GM23338 (cell line): ENCODE results near the gene TENM4. TPM values are rescaled to one million over a fixed set of nuclear protein-coding genes. Genes with fewer than 3 reads are reported as not detected.

Source experiments
- ATAC-seq: fragments of 200-7000 bp; cut with Tn5 transposase; 3 replicates; pipeline ENCODE4 v1.9.1; 2020
- DNase-seq: peaks from one replicate; pipeline ENCODE4 v3.0.0-alpha.2; 2015; ENCODE audit warnings: low spot score
- H2AFZ ChIP-seq: fragments of 200-600 bp; sonication (generic); 2 replicates; pipeline ENCODE4 v1.8.0; 2016; ENCODE audit warnings: antibody characterized with exemption, mild to moderate bottlenecking, moderate library complexity
- H3F3A ChIP-seq: fragments of 200-600 bp; sonication (generic); replicated peaks from 2 replicates; pipeline ENCODE4 v1.8.0; 2017; ENCODE audit warnings: antibody characterized with exemption, mixed run types, low read depth
- H3K27ac ChIP-seq: fragments of 200-600 bp; sonication (generic); 2 replicates; pipeline ENCODE4 v1.6.1; 2016; ENCODE audit warnings: low read depth
- H3K27me3 ChIP-seq: fragments of 200-600 bp; sonication (generic); 2 replicates; pipeline ENCODE4 v1.8.0; 2016; ENCODE audit warnings: mild to moderate bottlenecking, mixed run types, moderate library complexity; ENCODE audit not compliant: insufficient read depth
- H3K36me3 ChIP-seq: fragments of 200-600 bp; sonication (generic); 2 replicates; pipeline ENCODE4 v1.8.0; 2016; ENCODE audit warnings: mild to moderate bottlenecking; ENCODE audit not compliant: insufficient read depth
- H3K4me1 ChIP-seq: fragments of 200-600 bp; sonication (generic); 2 replicates; pipeline ENCODE4 v1.8.0; 2016; ENCODE audit warnings: mild to moderate bottlenecking, moderate library complexity; ENCODE audit not compliant: insufficient read depth
- H3K4me2 ChIP-seq: fragments of 200-600 bp; sonication (generic); 2 replicates; pipeline ENCODE4 v1.7.1; 2017; ENCODE audit warnings: mixed run types
- H3K4me3 ChIP-seq: fragments of 200-600 bp; sonication (generic); 2 replicates; pipeline ENCODE4 v1.6.1; 2016; ENCODE audit warnings: mixed run types
- H3K79me2 ChIP-seq: fragments of 200-600 bp; sonication (generic); replicated peaks from 2 replicates; pipeline ENCODE4 v1.8.0; 2017; ENCODE audit warnings: mild to moderate bottlenecking; ENCODE audit not compliant: insufficient read depth
- H3K9me2 ChIP-seq: fragments of 200-600 bp; sonication (generic); 2 replicates; pipeline ENCODE4 v1.8.0; 2017; ENCODE audit not compliant: insufficient read depth
- H4K20me1 ChIP-seq: fragments of 200-600 bp; sonication (generic); replicated peaks from 2 replicates; pipeline ENCODE4 v1.8.0; 2017; ENCODE audit warnings: mild to moderate bottlenecking; ENCODE audit not compliant: insufficient read depth
- H3K27ac Mint-ChIP-seq: 2 replicates; pipeline ENCODE4 v1.8.0; 2020; ENCODE audit warnings: inconsistent platforms, mild to moderate bottlenecking, moderate library complexity, mixed read lengths
- H3K27me3 Mint-ChIP-seq: 3 replicates; pipeline ENCODE4 v1.8.0; 2022; ENCODE audit warnings: low read depth, mild to moderate bottlenecking, moderate library complexity, mixed read lengths, inconsistent platforms; ENCODE audit not compliant: insufficient read depth, poor library complexity
- H3K36me3 Mint-ChIP-seq: 3 replicates; pipeline ENCODE4 v1.8.0; 2021; ENCODE audit warnings: low read depth, mild to moderate bottlenecking, inconsistent platforms, moderate library complexity, mixed read lengths
- H3K4me1 Mint-ChIP-seq: 3 replicates; pipeline ENCODE4 v1.8.0; 2020; ENCODE audit warnings: mild to moderate bottlenecking, inconsistent platforms, mixed read lengths
- H3K4me3 Mint-ChIP-seq: 3 replicates; pipeline ENCODE4 v1.8.0; 2021; ENCODE audit warnings: moderate library complexity, mild to moderate bottlenecking, inconsistent platforms, mixed read lengths
- H3K9me3 Mint-ChIP-seq: 3 replicates; pipeline ENCODE4 v1.8.0; 2020; ENCODE audit warnings: moderate library complexity, mild to moderate bottlenecking, inconsistent platforms, mixed read lengths
- CREB1 ChIP-seq: fragments of 250-450 bp; sonication (Bioruptor Pico); IDR thresholded peaks from 2 replicates; pipeline ENCODE4 v1.5.0; 2020; ENCODE audit warnings: low read depth, mild to moderate bottlenecking, moderate library complexity
- EZH2 ChIP-seq: fragments of 200-600 bp; sonication (generic); IDR thresholded peaks from one replicate; pipeline ENCODE4 v1.8.0; 2017; ENCODE audit warnings: antibody characterized with exemption, mild to moderate bottlenecking, low read depth; ENCODE audit not compliant: unreplicated experiment
- JUNB ChIP-seq: IDR thresholded peaks from one replicate; pipeline ENCODE4 v1.6.1; 2016; ENCODE audit warnings: antibody characterized with exemption; ENCODE audit not compliant: unreplicated experiment
- REST ChIP-seq: IDR thresholded peaks from one replicate; pipeline ENCODE4 v1.6.1; 2018; ENCODE audit warnings: antibody characterized with exemption; ENCODE audit not compliant: unreplicated experiment
- ZNF462 ChIP-seq: fragments of 250-450 bp; sonication (Bioruptor Pico); IDR thresholded peaks from 2 replicates; pipeline ENCODE4 v1.5.0; 2020; ENCODE audit warnings: mild to moderate bottlenecking, moderate library complexity
- polyA plus RNA-seq: library from polyadenylated mRNA; unstranded; fragments of >200 nt; fragmentation: Nextera tagmentation; extraction: Ambion mirVana; gene quantifications from 2 replicates; pipeline ENCODE4 v1.2.1, GENCODE V29; 2016
- total RNA-seq: library from RNA; depleted of rRNA; stranded (reverse); fragments of >200 nt; shearing (Covaris generic); gene quantifications from 2 replicates; pipeline ENCODE4 v1.2.3, GENCODE V29; 2014

TENM4 gene
- total and polyA plus RNA-seq, 2 experiments from 2014 or later: 7.3 TPM

- no peak overlapping the region for H3K4me3 Mint-ChIP-seq
- Histone ChIP-seq H3K27ac (no peak overlapping the region), H3K9me2 (no peaks in the 10 kb centered on the region), H4K20me1 (no peaks in the 10 kb centered on the region; the same call in 1 of the 2 replicates), H3K36me3 (no peaks in the 10 kb centered on the region), H3F3A (no peaks in the 10 kb centered on the region), H3K79me2 (no peaks in the 10 kb centered on the region), H2AFZ (no peak overlapping the region), H3K4me3 (no peak overlapping the region), H3K4me1 (no peaks in the 10 kb centered on the region; the same call in 1 of the 2 replicates), H3K27me3 (no peaks in the 10 kb centered on the region), H3K4me2 (no peak overlapping the region)
- no peak for TF ChIP-seq JUNB
- TF ChIP-seq EZH2: no peak
- TF ChIP-seq CREB1 (CRISPR knock-in tag): no peak
- no peak for TF ChIP-seq REST
- TF ChIP-seq ZNF462 (CRISPR knock-in tag): no peak
- no peak for ATAC-seq
- no peak overlapping the region for H3K27ac Mint-ChIP-seq
- peaks cover 14% of the 10 kb centered on the region; the same call in 2 of the 3 replicates for H3K36me3 Mint-ChIP-seq
- peaks cover 5% of the 10 kb centered on the region for H3K4me1 Mint-ChIP-seq
- peaks cover 2% of the 10 kb centered on the region for H3K27me3 Mint-ChIP-seq
- peaks cover 11% of the 10 kb centered on the region; the same call in 2 of the 3 replicates for H3K9me3 Mint-ChIP-seq
- DNase-seq: no peak
These were observed 26.8 kb downstream of the TENM4 start for GRCh38 chr11:79414041-79414440.
